ENCODE data around the gene AKT1.
"Not testable (repeated sequence)": the region's sequence is repeated elsewhere in the genome, so short reads cannot be mapped to it uniquely, and the experiment has no call there.

The AKT1 gene

GRCh38 chr14:104751539-104752422, 43.8 kb downstream of the AKT1 start:
- DNase-seq, result no peak

- not testable (repeated sequence) for DNase-seq
These were observed 44.8 kb downstream of the AKT1 start for GRCh38 chr14:104750753-104751057.

GRCh38 chr14:104750056-104750752, 45.3 kb downstream of the AKT1 start:
- peak; percentile 65 for DNase-seq

GRCh38 chr14:104749111-104749649, 46.4 kb downstream of the AKT1 start:
- DNase-seq, result peak; percentile 73

- DNase-seq, result no peak
These were observed 47.7 kb downstream of the AKT1 start for GRCh38 chr14:104747876-104748275.

GRCh38 chr14:104746934-104747481, 48.5 kb downstream of the AKT1 start:
- DNase-seq, result no peak

- DNase-seq, result no peak
These were observed 49.4 kb downstream of the AKT1 start for GRCh38 chr14:104746071-104746545.

- no peak for DNase-seq
These were observed 50.1 kb downstream of the AKT1 start for GRCh38 chr14:104745431-104745830.

GRCh38 chr14:104744484-104744883, 51.1 kb downstream of the AKT1 start:
- DNase-seq, result no peak

GRCh38 chr14:104743461-104744380, 51.8 kb downstream of the AKT1 start:
- peak; percentile 52 for DNase-seq

- no peak for DNase-seq
These were observed 52.7 kb downstream of the AKT1 start for GRCh38 chr14:104742586-104743455.

- DNase-seq, result no peak
These were observed 53.7 kb downstream of the AKT1 start for GRCh38 chr14:104741803-104742251.

GRCh38 chr14:104741108-104741802, 54.3 kb downstream of the AKT1 start:
- no peak for DNase-seq

GRCh38 chr14:104739546-104740516, 55.7 kb downstream of the AKT1 start:
- no peak for DNase-seq

GRCh38 chr14:104739026-104739425, 56.5 kb downstream of the AKT1 start:
- DNase-seq, result no peak

GRCh38 chr14:104738375-104739019, 57.1 kb downstream of the AKT1 start:
- no peak for DNase-seq

- DNase-seq, result peak; percentile 76
These were observed 59.5 kb downstream of the AKT1 start for GRCh38 chr14:104735830-104736642.
